ENCODE results near the gene NEUROG3. TPM values are rescaled to one million over a fixed set of nuclear protein-coding genes. Genes with fewer than 3 reads are reported as not detected.
"Not testable (repeated sequence)": the region's sequence is repeated elsewhere in the genome, so short reads cannot be mapped to it uniquely, and the experiment has no call there.

The NEUROG3 gene
- total RNA-seq, 1 experiment from 2014 or later, result not detected

DNA sequence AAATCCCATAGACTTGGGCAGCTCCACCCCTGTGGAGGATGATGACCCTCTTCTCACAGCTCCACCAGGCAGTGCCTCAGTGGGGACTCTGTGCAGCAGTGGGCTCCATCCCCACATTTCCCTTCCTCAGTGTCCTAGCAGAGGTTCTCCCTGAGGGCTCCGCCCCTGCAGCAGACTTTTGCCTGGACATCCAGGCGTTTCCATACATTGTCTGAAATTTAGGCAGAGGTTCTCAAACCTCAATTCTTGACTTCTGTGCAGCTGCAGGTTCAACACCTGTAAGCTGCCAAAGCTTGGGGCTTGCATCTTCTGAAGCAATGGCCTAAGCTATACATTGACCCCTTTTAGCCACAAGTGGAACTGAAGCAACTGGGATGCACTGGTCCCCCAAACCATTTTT, 31.8 kb downstream of the NEUROG3 start:
- H3K27ac ChIP-seq (ENCODE audit: low read length), result no peak overlapping the region
- no peaks in the 10 kb centered on the region for H3K4me1 ChIP-seq (ENCODE audit: control insufficient read depth, insufficient read depth, low read length)
- POLR2A ChIA-PET, result no interaction called here
- no peaks in the 10 kb centered on the region for H3K27me3 ChIP-seq (ENCODE audit: control insufficient read depth, insufficient read depth, low read length)
- ATAC-seq (no peak), DNase-seq (ENCODE audit: low read depth, low spot score) (no peak)
- H3K4me3 ChIP-seq (ENCODE audit: low read depth in 2 of 2, low read length in 2 of 2), result no peak overlapping the region
- H3K36me3 ChIP-seq (ENCODE audit: control insufficient read depth, insufficient read depth, low read length), result no peaks in the 10 kb centered on the region
- no peak for TF ChIP-seq POLR2AphosphoS5 (IDR thresholded peaks at IDR 0.05; ENCODE audit: low read depth, low read length)
- CTCF ChIA-PET, result no interaction called here
- BruUV-seq (replicated peaks), result no TSS peak
- intact Hi-C loops (cut with micrococcal nuclease; ENCODE audit: unreplicated experiment) (no loop called here), in situ Hi-C loops (cut with HindIII; ENCODE audit: low pct_unique_long_range_greater_than_20kb, low sequenced_read_pairs) (no loop called here)
- H3K9me3 ChIP-seq (ENCODE audit: control insufficient read depth, insufficient read depth, low read depth, low read length), result no peaks in the 10 kb centered on the region

DNA sequence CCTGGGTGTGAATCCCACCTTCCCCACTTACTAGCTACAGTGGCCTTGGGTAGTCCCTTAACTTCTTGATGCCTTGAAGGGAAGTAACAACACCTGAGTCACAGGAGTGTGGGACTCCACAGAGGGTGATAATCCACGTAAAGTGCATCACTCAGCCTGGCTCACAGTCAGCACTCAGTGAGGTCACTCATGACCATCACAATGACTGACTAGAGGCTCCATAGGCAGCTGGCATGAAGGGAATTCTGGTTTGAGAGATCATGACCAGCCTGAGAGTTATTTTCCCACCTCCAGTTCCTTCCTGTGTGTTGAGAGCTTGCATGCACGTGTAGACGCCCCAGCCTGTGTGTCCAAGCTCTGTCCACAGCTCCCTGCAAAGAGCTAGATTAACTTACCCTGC, 34.8 kb downstream of the NEUROG3 start:
- ChIA-PET CTCF (no interaction called here), POLR2A (no interaction called here)
- intact Hi-C loops (cut with micrococcal nuclease; ENCODE audit: unreplicated experiment), result no loop called here
- TF ChIP-seq SIN3A (IDR thresholded peaks at IDR 0.05; ENCODE audit: borderline replicate concordance, insufficient read depth, low read depth, low read length) (no peak), TCF7L2 (IDR thresholded peaks at IDR 0.05; ENCODE audit: low read depth, low read length) (no peak), POLR2AphosphoS5 (IDR thresholded peaks at IDR 0.05; ENCODE audit: low read depth, low read length) (no peak)
- TF ChIP-seq, protein P1, sequence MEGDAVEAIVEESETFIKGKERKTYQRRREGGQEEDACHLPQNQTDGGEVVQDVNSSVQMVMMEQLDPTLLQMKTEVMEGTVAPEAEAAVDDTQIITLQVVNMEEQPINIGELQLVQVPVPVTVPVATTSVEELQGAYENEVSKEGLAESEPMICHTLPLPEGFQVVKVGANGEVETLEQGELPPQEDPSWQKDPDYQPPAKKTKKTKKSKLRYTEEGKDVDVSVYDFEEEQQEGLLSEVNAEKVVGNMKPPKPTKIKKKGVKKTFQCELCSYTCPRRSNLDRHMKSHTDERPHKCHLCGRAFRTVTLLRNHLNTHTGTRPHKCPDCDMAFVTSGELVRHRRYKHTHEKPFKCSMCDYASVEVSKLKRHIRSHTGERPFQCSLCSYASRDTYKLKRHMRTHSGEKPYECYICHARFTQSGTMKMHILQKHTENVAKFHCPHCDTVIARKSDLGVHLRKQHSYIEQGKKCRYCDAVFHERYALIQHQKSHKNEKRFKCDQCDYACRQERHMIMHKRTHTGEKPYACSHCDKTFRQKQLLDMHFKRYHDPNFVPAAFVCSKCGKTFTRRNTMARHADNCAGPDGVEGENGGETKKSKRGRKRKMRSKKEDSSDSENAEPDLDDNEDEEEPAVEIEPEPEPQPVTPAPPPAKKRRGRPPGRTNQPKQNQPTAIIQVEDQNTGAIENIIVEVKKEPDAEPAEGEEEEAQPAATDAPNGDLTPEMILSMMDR (IDR thresholded peaks at IDR 0.05), result no peak
- TF ChIP-seq, protein P2, sequence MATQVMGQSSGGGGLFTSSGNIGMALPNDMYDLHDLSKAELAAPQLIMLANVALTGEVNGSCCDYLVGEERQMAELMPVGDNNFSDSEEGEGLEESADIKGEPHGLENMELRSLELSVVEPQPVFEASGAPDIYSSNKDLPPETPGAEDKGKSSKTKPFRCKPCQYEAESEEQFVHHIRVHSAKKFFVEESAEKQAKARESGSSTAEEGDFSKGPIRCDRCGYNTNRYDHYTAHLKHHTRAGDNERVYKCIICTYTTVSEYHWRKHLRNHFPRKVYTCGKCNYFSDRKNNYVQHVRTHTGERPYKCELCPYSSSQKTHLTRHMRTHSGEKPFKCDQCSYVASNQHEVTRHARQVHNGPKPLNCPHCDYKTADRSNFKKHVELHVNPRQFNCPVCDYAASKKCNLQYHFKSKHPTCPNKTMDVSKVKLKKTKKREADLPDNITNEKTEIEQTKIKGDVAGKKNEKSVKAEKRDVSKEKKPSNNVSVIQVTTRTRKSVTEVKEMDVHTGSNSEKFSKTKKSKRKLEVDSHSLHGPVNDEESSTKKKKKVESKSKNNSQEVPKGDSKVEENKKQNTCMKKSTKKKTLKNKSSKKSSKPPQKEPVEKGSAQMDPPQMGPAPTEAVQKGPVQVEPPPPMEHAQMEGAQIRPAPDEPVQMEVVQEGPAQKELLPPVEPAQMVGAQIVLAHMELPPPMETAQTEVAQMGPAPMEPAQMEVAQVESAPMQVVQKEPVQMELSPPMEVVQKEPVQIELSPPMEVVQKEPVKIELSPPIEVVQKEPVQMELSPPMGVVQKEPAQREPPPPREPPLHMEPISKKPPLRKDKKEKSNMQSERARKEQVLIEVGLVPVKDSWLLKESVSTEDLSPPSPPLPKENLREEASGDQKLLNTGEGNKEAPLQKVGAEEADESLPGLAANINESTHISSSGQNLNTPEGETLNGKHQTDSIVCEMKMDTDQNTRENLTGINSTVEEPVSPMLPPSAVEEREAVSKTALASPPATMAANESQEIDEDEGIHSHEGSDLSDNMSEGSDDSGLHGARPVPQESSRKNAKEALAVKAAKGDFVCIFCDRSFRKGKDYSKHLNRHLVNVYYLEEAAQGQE (IDR thresholded peaks at IDR 0.05; ENCODE audit: insufficient read depth in 1 of 2, low read depth in 2 of 2, low read length in 1 of 2), result no peak
- H3K27ac ChIP-seq (ENCODE audit: low read length), result no peak overlapping the region
- no peak overlapping the region for H3K4me3 ChIP-seq (ENCODE audit: low read depth in 2 of 2, low read length in 2 of 2)
- DNase-seq (ENCODE audit: low read depth, low spot score), result no peak
- BruUV-seq (replicated peaks), result no TSS peak
- no peaks in the 10 kb centered on the region for H3K27me3 ChIP-seq (ENCODE audit: control insufficient read depth, insufficient read depth, low read length)
- no peaks in the 10 kb centered on the region for H3K9me3 ChIP-seq (ENCODE audit: control insufficient read depth, insufficient read depth, low read depth, low read length)
- ATAC-seq, result peak; percentile 25; the same call in 1 of the 2 replicates
- in situ Hi-C loops (cut with HindIII; ENCODE audit: low pct_unique_long_range_greater_than_20kb, low sequenced_read_pairs), result no loop called here
- H3K4me1 ChIP-seq (ENCODE audit: control insufficient read depth, insufficient read depth, low read length), result no peaks in the 10 kb centered on the region
- H3K36me3 ChIP-seq (ENCODE audit: control insufficient read depth, insufficient read depth, low read length), result no peaks in the 10 kb centered on the region

DNA sequence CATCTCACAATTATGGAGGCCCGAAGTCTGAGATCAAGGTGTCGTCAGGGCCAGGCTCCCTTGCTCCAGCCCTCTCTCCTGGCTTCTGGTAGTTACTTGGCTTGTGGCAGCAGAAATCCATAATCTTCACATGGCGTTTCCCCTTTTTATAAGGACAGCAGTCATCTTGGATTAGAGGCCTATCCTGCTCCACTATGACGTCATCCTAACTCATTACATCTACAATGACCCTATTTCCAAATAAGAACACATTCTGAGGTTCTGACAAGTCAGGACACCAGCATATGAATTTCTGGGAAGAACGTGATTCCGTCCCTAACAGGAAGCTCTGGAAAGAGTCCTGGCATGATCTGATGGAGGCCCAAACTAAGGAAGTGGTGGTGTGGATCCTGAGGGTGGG, 35.8 kb downstream of the NEUROG3 start:
- Histone ChIP-seq H3K36me3 (ENCODE audit: control insufficient read depth, insufficient read depth, low read length) (no peaks in the 10 kb centered on the region), H3K27me3 (ENCODE audit: control insufficient read depth, insufficient read depth, low read length) (no peaks in the 10 kb centered on the region), H3K4me1 (ENCODE audit: control insufficient read depth, insufficient read depth, low read length) (no peaks in the 10 kb centered on the region), H3K4me3 (ENCODE audit: low read depth in 2 of 2, low read length in 2 of 2) (no peak overlapping the region), H3K27ac (ENCODE audit: low read length) (no peak overlapping the region), H3K9me3 (ENCODE audit: control insufficient read depth, insufficient read depth, low read depth, low read length) (no peaks in the 10 kb centered on the region)
- DNase-seq (ENCODE audit: low read depth, low spot score) (no peak), ATAC-seq (no peak)
- ChIA-PET CTCF (no interaction called here), POLR2A (no interaction called here)
- no TSS peak for BruUV-seq (replicated peaks)
- TF ChIP-seq POLR2AphosphoS5 (IDR thresholded peaks at IDR 0.05; ENCODE audit: low read depth, low read length) (no peak), SIN3A (IDR thresholded peaks at IDR 0.05; ENCODE audit: borderline replicate concordance, insufficient read depth, low read depth, low read length) (no peak), TCF7L2 (IDR thresholded peaks at IDR 0.05; ENCODE audit: low read depth, low read length) (no peak)
- TF ChIP-seq, protein P2 (IDR thresholded peaks at IDR 0.05; ENCODE audit: insufficient read depth in 1 of 2, low read depth in 2 of 2, low read length in 1 of 2), result no peak
- TF ChIP-seq, protein P1 (IDR thresholded peaks at IDR 0.05), result no peak
- intact Hi-C loops (cut with micrococcal nuclease; ENCODE audit: unreplicated experiment) (no loop called here), in situ Hi-C loops (cut with HindIII; ENCODE audit: low pct_unique_long_range_greater_than_20kb, low sequenced_read_pairs) (no loop called here)

DNA sequence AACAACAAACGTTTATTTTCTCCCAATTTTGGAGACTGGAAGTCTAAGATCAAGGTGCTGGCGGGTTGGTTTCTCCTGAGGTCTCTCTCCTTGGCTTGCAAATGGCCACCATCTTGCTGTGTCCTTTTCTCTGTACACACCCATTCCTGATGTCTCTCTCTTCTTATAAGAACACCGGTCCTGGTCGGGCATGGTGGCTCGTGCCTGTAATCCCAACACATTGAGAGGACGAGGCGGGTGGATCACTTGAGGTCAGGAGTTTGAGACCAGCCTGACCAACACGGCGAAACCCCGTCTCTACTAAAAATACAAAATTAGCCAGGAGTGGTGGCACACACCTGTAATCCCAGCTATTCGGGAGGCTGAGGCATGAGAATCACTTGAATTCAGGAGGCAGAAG, 36.7 kb downstream of the NEUROG3 start:
- intact Hi-C loops (cut with micrococcal nuclease; ENCODE audit: unreplicated experiment); H3K4me3 ChIP-seq (ENCODE audit: low read depth in 2 of 2, low read length in 2 of 2); POLR2A ChIA-PET; DNase-seq (ENCODE audit: low read depth, low spot score); H3K27me3 ChIP-seq (ENCODE audit: control insufficient read depth, insufficient read depth, low read length); ATAC-seq; H3K36me3 ChIP-seq (ENCODE audit: control insufficient read depth, insufficient read depth, low read length); H3K4me1 ChIP-seq (ENCODE audit: control insufficient read depth, insufficient read depth, low read length); H3K9me3 ChIP-seq (ENCODE audit: control insufficient read depth, insufficient read depth, low read depth, low read length); H3K27ac ChIP-seq (ENCODE audit: low read length); BruUV-seq (replicated peaks); in situ Hi-C loops (cut with HindIII; ENCODE audit: low pct_unique_long_range_greater_than_20kb, low sequenced_read_pairs): not testable (repeated sequence)
- CTCF ChIA-PET, result interaction anchor here (0.7 kb wide), 1 partner anchor 36 kb away, joined by 9 read pairs; no protein-coding TSS in a partner anchor

Measured in Panc1 (cell line).